ENCODE results near the gene POLR1A.

The POLR1A gene

DNA sequence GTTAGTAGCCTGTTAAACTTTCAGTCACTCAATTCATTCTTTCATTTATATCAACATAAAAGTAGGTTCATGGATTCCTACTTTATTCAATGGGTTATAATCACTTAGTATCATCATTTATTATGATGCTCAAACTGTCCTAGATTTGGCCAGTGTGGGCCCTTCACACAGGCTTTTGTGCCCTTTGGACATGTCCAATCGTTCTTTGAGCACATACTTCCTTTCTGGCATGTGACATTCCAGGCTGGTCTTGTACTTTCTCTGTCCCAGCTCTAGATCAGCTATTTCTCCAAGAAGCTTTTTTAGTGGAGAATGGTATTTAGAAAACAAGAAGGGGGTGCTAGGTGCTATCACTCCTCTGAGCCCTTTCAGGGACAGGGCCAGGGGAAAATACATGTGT is 11.5 kb downstream of the POLR1A start:
- DNase-seq = no peak

DNA sequence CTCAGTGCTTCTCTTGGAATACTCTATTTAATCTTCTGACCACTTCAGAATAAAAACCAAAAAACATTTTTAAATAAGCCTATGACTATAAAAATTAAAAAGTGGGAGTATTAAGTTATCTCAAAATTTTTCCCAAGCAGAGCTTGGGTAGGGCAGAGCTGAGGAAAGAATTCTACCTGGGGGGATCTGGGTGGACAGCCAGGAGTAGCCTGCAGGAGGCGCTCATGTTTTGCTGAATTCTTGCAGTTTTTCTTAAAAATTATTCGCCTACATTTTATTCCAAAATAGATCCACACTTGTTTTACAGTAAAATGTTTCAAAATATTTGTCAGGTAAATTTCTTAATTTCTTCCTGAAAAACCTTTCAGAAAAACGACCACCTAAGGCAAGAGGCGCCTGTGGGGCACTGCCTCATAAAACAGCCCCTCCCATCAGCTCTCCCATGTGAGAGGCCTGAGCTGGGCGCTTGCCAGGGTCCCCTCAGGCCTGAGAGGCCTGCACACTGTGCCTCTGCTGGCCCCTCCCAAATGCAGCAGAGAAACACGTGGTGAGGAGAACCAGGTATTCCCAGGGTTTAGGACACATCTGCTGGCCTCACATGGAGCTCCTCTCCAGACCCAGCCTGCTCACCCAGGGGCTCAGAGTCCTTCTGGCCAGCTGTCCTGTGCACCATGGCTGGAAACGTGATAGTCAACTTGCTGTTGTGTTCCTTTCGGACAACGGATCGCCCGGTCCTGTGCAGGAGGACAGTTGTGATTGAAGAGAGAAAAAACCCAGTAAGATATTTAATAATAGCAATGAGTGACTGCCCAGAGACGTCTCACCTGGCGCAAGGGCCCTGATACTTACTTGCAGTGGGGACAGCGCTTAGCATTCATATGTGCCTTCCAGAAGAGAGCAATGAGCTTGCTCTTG is 17.5 kb downstream of the POLR1A start:
- DNase-seq = no peak

DNA sequence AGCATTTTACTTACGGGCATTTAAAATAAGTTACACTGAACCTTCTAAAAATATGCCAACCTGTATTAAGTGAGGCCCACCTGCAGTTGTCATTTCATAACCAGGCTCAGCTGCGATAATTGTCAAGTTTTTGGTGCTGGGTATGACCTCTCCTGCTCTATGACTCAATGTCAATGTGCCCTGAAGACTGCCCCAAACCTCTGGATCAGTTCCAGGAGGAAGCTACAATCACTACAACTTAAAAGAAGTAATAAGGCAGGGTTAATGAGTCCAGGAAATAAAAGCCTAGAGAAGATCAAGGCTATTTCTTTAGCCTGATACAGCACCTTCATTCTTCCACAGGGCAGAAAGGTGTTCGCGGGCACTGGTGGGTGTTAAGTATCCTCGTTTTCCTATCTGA is 22.9 kb downstream of the POLR1A start:
- DNase-seq = no peak

DNA sequence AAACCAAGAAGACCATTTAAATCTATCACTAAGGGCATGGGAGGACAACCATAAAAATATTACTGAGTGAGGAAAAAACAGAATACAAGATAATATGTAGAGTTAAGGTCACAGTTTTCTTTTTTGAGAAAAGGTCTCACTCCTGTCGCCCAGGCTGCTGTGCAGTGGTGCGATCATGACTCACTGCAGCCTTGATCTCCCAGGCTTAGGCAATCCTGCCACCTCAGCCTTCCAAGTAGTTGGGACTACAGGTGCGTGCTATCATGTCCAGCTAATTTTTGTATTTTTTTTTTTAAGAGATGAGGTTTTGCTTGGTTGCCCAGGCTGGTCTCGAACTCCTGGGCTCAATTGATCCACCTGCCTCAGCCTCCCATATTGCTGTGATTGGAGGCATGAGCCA is 24.0 kb downstream of the POLR1A start:
- no peak for DNase-seq

DNA sequence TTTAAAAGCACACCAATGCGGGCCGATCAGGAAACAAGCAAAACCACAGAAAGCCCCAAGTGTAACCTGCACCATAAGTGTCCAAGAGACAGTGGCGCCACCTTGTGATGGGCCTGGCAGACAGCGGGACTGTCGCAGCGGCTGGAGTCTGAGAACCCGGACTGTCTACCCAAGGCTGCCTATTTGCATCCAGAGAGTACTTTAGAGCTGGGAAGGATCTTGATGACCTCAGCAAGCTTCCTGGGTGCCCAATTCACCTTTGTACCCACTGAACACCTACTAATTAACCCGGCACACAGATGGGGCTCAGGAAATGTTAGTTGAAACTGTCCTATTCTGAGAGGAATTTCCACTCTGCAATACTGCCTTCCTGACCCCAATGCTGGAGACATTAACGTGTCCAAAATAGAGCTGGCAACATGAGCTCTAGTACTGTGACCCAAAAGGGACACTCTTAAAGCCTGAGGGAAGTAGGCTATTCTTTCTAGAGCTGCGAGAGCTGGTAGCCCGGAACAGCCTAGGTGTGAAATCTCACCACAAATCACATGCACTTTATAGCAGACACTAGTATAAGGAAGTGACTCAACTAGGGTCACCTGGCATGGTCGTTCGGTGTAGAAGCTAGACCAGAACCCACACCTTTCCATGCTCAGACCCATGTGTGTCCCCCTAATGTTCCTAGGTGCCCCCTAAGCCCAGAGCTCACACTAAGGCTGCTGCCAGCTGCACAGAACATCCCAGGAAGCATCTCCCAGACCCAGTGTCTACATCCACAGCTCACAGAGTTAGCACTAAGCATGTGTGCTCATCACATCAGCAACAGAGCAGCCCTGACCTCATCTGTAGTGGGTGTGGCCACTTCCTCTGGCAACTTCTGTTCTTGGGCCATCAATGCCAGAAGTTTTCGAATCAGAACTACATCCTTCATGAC is 25.4 kb downstream of the POLR1A start:
- peak; percentile 73 to 80 for DNase-seq

DNA sequence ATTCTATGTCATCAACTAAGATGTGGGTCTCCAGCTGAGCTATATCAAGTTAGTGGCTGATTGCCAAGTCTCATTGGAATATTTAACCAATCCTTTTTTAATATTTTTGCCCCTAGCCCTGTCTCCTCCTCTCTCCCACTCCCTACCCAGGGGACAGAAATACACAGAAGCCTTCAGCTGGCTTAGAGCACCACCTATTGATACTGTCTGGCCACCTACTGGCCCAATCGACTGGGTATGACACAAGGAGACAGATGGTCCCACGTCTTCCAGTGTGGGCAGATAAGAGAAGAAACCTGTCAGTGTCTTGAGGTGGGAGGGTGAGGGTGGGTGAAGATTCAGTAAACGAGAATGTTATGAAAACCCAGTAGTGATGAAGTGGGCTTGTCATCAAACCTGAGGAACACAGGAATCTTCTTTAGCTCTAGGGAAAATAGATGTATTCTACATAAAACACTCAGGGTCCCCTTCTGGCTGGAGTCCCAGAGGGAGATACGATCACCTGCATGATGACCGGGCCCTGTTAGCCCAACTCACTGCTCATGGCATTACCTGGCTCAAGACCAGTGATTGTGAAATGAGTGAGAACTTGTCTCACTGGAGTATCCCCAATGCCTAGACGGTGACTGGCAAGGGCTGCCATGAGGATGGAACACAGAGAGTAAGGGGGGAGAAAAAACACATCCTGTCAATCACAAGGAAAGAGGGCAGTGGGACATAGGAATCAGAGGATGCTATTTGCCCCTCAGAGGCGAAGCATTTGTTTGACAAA is 26.7 kb downstream of the POLR1A start:
- peak; percentile 19 to 40 for DNase-seq

DNA sequence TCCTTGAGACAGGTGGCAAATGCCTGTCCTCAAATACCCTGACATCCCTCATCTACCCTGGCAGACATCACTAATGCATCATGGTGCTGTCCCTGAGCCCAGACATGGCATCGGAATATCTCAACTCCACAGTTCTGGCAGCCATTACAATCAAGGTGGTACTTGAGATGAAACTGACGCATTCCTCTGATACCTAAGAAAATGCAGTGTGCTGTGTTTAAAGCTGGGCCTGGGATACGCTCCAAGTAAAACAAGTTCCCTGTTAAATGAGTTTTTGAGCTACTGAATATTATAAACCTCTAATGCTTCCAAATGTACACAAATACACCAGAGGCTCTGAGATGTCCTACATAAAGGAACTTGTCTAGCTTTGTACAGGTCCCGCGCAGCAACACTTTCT is 29.8 kb downstream of the POLR1A start:
- DNase-seq = no peak

DNA sequence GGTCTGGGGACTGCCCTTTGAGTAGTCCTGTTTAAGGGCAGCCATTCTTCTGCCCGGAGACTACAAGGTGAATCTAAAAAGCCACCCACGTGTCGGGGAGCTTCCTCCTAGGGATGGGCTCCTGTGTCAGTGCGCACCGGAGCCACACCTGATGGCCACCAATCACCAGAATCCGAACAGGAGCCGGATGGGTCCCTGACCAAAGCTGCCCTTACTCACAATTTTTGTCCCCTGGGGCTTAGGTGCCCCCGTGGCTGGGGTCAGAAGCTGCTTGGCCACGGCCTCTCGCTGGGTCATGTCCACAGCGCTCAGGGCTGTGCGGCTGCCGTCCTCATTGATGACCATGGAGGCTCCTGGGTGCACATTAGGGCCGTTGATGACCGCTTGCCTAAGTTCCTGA is 30.9 kb downstream of the POLR1A start:
- no peak for DNase-seq

DNA sequence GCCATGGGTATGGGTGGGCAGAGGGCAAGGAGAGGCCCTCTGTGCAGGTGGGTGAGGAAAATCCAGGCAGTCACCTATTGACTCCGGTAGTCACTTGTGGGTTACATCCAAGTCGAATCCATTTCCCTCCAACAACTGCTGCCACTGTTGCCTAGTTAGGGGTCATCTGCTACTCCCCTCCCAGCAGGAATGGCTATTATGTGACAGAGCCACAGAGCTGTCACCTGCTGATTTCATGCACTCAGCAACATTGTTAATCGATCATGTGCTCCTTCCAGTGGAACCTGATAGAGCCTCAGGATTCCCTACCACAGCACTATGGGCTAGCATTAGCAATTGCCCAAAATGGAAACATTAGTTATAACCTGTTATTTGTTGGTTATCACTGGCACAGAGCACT is 31.4 kb downstream of the POLR1A start:
- no peak for DNase-seq

DNA sequence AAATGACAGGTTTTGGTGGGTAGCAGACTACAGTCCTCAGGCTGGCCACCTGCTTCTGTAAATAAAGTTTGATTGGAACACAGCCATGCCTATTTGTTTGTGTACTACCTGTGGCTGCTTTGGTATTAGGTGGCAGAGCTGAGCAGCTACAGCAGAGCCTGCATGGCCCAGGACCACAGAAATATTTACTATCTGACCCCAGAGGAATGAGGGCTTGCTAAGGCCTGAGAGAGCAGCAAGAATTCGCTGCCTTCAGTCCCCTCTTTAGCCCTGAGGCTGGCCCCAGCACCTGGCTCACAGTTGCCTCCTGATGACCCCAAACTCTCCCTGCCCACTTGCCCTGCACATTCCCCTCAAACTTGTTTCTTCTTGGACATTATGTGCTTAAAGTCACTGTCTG is 32.5 kb downstream of the POLR1A start:
- DNase-seq = no peak

DNA sequence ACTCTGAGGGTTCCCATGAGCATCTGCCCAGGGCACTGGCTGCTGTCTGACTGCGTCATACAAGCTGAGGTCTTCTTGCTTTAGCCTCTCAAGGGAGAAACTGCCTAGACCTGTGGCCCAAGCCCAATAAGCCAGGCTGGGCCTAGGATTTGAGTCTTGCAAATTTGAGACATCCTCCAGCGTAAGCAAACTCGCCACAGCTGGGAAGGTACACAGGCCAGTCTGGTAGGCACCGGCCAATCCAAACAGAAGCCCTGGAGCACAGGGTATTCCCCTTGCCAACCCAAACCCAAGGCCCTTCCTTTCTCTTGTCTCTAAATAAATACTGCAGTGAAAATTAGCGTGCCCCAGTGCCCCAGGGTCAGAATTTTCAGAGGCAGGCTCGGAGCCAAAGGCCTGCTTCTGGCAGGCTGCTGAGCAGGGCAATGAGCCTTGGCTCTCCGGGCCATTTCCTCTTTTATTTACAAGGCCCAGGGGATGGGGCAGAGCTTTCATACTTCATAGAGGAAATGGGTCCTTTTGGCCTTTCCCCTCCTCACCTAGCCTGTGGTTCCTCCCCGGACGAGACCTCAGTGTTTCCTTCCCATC is 33.3 kb downstream of the POLR1A start:
- no peak for DNase-seq

DNA sequence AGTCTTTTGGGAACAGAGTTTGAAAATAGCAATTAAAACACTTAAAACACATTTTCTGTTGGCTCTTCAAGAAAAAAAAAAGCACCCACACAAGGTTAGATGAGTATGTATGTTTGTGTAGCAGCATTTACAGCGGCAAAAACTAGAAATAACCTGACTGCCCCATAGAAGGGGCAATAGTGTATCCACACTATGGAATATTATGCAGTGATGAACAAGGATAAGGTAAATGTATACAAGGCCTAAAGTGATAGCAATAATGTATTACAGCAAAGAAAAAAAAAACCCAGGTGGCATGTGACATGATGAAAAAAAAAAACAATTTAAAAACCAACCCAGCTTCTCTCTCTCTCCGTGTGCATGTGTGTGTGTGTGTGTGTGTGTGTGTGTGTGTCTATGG is 34.8 kb downstream of the POLR1A start:
- DNase-seq = no peak

DNA sequence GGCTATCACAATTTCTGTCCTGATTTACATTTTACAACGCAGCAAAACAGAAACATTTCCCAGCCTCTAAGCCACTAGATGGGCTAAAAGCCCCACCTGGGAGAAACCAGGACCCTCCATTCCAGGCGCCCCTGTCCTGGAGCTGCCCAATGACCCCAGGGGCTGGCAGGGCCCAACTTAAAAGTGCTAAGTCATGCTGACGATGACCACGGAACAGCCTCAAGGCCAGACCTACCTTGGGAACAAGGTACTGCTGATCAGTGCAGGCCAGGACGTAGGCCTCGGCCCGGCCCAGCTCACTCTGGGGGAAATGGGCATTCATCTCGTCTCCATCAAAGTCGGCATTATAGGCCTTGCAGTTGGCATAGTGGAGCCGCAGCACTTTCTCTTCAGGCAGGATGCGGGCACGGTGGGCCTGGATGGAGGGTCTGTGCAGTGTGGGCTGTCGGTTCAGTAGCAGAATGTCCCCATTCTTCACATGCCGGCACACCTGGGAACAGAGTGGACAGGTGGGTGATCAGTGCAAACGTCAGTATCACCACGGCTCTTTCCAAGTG is 35.8 kb downstream of the POLR1A start:
- DNase-seq = no peak

DNA sequence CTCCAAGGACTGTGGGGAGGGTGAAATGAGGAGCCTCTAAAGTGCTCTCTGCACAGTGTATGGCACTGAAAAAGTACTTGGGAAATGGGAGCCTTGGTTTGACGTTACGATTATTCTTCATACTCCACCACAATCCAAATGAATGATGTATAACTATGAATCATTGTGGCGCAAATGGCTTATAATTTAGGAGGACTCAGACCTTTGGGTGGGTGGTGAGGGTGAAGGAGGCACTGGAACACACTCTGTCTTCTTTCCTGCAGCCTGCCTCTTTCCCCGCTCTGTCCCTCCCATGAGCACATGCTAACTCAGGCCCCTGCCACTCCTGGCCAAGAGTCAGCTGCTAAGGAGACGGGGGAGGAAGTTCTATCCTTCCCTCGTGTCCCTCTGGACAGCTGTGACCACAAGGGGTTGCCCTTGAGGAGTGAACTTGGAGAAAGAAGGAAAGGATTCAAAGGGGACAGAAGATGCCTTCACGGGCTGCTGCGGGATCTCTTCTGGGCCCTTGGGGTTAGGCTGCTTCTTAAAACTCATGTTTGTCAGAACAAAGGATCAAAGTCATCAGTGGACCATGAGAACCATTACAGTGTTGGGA is 36.5 kb downstream of the POLR1A start:
- no peak for DNase-seq

DNA sequence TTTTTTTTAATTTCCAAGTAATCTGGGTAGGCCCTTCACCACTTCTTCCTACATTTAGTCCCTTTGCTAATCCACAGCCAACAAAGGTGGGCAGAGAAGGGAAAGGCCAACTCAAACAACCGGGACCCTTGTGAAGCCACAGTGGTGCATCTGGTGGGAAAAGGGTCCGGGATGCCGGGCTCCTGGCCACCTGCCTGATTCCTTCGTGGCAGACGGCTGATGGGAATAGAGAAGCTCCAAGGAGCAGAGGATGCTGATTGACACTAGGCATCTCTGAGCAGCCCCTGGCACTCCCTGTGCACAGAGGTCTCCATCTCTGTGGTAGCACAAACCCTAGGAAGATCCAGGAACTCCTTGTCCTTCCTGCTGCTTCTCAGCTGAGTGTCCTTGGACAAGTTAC is 37.0 kb downstream of the POLR1A start:
- DNase-seq = no peak

DNA sequence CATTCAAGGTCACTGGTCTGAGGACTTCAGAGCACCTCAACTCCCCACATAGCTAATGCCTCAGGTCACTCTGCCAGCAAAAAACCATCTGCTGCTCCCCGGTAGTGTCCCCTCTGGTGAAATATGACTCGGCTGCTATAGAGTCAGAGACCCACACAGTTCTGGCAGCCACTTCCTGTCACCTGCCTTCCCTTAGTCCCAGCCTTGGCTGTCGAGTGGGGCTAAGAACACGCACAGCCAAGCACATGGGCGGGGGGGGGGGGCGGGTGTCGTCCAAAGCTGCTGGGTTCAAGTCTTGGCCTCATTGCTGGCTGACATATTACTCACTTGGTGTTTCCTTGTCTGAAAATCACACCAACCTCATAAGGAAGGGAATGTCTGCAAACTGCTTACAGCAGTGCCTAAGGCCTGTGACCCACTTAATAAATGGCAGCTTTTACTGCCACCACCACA is 37.5 kb downstream of the POLR1A start:
- peak; percentile 23 to 30 for DNase-seq

DNA sequence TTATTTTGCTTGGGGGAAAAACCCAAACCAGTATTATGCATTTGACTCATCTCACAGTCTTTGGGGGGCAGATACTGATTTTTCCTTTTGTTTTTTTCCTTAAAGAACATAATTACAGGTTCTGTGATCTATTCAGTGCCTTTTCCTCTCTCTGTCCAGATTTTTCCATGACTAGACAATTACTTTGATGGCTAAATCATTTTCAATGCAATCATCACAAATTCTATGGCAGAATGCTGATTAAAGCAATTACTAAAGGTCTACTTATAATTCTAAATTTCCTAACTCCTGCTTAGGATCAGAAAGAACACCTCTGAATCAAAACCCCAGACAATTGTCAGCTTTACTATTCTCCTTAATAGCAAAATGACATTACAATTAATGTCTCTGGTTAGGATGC is 38.8 kb downstream of the POLR1A start:
- DNase-seq = no peak

DNA sequence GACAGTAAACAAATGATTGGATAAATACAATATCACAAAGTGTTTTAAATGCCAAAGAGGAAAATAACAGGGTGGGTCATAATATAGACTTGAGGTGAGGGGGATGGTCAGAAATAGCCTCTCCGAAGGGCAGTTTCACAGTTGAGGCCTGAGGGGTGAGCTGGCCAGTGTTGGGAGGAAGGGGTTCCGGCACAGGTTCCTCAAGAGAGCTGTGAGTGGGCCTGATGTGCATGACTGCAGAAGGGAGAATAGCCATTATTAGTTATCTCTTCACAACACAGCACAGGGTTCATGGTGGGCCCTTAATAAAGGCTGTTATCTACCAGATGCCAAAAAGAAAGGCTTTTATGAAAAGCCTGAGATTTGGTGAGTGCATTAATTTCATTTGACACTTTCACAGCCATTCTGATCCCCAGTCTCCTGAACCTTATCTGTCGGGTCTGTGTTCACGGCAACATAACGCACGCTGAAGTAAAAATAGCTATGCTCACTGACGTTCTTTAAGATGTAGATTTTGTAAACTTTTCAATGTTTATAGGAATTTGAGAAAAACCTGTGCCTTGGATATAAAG is 39.6 kb downstream of the POLR1A start:
- no peak for DNase-seq

DNA sequence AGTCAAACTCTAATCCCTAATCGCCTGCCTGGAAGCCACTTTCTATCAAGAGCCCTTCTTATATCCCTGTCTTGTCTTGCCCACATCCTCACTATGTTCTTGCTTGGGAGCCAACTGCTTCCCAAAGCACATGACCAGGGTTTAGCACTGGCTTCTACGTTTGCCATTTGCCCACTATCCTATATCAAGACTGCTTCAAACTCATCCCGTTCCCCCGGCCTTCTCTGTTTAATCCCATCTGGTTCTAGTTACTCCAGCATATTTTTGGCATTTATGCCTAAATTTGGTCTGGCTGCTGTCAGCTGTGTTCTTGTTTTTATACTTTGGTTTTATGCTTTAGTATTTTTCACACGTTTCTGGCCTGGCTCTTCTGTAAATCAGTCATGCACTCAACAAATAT is 40.2 kb downstream of the POLR1A start:
- DNase-seq = no peak

DNA sequence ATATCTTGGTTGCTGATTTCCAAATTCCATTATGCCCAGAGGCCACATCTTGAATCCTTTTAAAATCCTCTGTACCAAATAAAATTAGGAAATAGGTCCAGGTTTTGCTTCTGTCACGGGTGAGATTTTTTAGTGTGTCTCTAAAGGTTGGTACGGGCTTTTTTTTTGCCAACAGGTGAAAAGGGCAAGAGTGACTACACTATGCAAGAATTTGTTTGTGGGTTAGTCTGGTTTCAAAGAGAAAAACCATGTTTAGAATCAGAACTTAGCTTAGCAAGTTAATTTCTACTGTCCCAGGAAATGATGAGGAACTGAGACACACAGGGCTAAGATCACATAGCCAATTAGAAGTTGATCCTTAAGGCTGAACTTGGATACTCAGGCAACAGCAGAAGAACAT is 41.7 kb downstream of the POLR1A start:
- DNase-seq = no peak

DNA sequence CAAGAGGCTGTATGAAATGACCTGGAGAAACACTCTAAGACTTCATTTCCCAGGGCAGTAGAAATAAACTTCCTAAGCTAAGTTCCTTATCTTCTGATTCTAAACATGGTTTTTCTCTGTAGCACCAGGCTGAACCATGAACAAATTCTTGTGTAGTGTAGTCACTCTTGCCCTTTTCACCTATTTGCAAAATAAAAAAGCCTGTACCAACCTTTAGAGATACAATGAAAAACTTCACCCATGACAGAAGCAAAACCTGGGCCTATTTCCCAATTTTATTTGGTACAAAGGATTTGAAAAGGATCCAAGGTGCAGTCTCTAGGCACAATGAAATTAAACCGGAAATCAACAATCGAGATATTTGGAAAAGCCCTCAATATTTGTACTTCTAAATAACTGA is 43.6 kb downstream of the POLR1A start:
- DNase-seq = no peak
